ENCODE data around the gene SEMA6A. TPM values are rescaled to one million over a fixed set of nuclear protein-coding genes. Genes with fewer than 3 reads are reported as not detected.

The SEMA6A gene
- total RNA-seq, 5 donors from 2014 or later (not counting 1 experiment from before 2014, with no cell fraction given), result 0.79 to 0.88 (median 0.79) TPM; not detected in 2

- ChIA-PET POLR2A (no interaction called here), CTCF (no interaction called here)
- no peak overlapping the region for H3K27ac ChIP-seq (ENCODE audit: low read length)
- H3K4me1 ChIP-seq (ENCODE audit: control insufficient read depth in 1 of 2, extremely low read depth in 1 of 2, insufficient read depth in 2 of 2, low read length in 2 of 2), result no peaks in the 10 kb centered on the region
- DNase-seq (no peak), ATAC-seq (replicated peaks in 1 of 4) (no peak)
- H3K36me3 ChIP-seq (ENCODE audit: control insufficient read depth in 2 of 2, extremely low read depth in 1 of 2, insufficient read depth in 1 of 2, low read length in 1 of 2), result no peaks in the 10 kb centered on the region
- no peaks in the 10 kb centered on the region for H3K27me3 Mint-ChIP-seq
- no peak overlapping the region for H3K4me3 ChIP-seq (ENCODE audit: control insufficient read depth in 1 of 2, extremely low read depth in 1 of 2, low read length in 1 of 2)
- H3K36me3 Mint-ChIP-seq, result no peaks in the 10 kb centered on the region
- 84% methylated on average over 6 of the region's 11 CpGs for WGBS (ENCODE audit: insufficient coverage)
- no peaks in the 10 kb centered on the region for H3K27me3 ChIP-seq (replicated peaks in 1 of 2; ENCODE audit: control insufficient read depth in 2 of 2, extremely low read depth in 1 of 2, insufficient read depth in 2 of 2, low read length in 1 of 2)
- peaks cover 0 to 3% (median 0%) of the 10 kb centered on the region in 3 donors for H3K9me3 Mint-ChIP-seq
- H3K27ac Mint-ChIP-seq, result no peak overlapping the region
- no peaks in the 10 kb centered on the region for H3K4me1 Mint-ChIP-seq
- no peaks in the 10 kb centered on the region for H3K9me3 ChIP-seq
- no peak overlapping the region for H3K4me3 Mint-ChIP-seq
Measured at GRCh38 chr5:116536316-116537083, 38.1 kb downstream of the SEMA6A start.

DNA sequence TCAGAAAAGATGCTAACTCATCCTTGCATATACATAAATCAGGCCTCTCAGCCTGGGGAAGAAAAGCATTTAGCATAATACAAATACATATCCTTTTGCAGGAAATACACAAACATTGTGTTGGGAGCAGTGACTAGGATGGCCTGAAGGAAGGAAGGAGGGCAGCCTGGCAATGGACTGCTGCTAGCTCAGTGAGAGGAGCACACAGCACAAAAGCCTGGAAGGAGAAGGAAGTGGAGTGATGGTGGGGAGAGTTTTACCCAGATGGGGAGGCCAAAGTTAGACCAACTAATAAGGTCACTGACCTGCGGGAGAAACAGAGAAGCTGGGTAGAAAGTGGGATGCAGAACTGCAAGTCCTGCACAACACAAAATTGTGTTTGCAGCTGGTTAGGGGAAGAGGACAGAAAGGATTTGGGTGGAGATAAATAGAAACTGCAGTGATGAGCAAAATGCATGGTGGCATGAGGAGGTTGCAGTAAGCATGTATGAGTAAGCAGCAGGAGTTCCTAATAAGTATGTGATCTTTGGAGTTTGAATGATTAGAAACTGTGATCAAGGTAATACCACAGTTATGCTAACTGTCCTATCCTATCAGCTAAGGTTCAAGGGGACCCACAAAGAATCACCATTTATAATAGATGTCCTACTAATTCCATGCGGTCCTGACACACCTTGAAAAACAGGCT lies 39.5 kb downstream of the SEMA6A start:
- DNase-seq (no peak), ATAC-seq (replicated peaks in 1 of 4) (no peak)
- no peaks in the 10 kb centered on the region for H3K9me3 ChIP-seq
- H3K4me1 ChIP-seq (ENCODE audit: control insufficient read depth in 1 of 2, extremely low read depth in 1 of 2, insufficient read depth in 2 of 2, low read length in 2 of 2), result no peaks in the 10 kb centered on the region
- Mint-ChIP-seq H3K4me1 (no peaks in the 10 kb centered on the region), H3K27me3 (no peaks in the 10 kb centered on the region), H3K36me3 (no peaks in the 10 kb centered on the region), H3K27ac (no peak overlapping the region), H3K4me3 (no peak overlapping the region), H3K9me3 (no peaks in the 10 kb centered on the region)
- POLR2A ChIA-PET, result interaction anchor here in 1 of 2 donors (0.6 kb wide), 1 partner anchor 346 kb away, joined by 4 read pairs; no protein-coding TSS in a partner anchor
- no peaks in the 10 kb centered on the region for H3K27me3 ChIP-seq (replicated peaks in 1 of 2; ENCODE audit: control insufficient read depth in 2 of 2, extremely low read depth in 1 of 2, insufficient read depth in 2 of 2, low read length in 1 of 2)
- no peak overlapping the region for H3K27ac ChIP-seq (ENCODE audit: low read length)
- H3K36me3 ChIP-seq (ENCODE audit: control insufficient read depth in 2 of 2, extremely low read depth in 1 of 2, insufficient read depth in 1 of 2, low read length in 1 of 2), result no peaks in the 10 kb centered on the region
- WGBS (ENCODE audit: insufficient coverage), result 100% methylated on average over 1 of the region's 2 CpGs
- CTCF ChIA-PET, result no interaction called here
- no peak overlapping the region for H3K4me3 ChIP-seq (ENCODE audit: control insufficient read depth in 1 of 2, extremely low read depth in 1 of 2, low read length in 1 of 2)

DNA sequence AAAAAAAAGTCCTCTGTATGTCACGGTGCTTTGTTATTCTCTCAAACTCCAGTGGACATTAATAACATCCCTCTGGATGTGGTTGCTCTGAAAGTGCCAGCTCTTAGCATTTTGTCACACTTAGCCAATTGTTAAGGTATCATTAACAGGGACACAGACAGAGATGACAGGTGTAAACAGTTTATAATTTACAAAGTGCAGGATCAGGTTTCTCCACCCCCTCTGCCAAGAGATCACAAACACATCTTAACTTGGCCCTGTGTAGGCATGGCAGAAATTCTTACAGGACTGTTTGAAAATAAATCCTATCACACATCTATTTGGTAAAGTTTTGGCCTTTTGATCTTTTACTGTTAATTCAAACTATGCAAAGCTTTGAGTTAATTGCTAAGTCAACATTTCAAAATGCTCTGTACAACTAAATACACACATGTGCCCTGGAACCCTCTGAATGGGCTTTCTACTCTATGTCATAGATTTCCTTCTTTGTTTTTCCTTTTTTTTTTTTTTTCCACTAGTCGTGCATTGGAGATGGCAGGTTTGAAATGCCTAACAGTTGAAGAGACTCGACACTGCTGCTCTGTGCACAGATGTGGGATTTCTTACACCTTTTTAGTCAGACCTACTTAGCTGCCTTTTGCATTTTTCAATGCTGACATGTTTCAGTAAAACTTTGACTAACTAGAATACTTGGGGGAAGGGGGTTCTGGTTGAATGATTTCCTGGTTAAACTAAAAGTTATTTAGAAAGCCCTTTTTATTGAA lies 41.7 kb downstream of the SEMA6A start:
- ATAC-seq (replicated peaks in 1 of 4), result no peak
- H3K27me3 Mint-ChIP-seq, result no peaks in the 10 kb centered on the region
- POLR2A ChIA-PET, result no interaction called here

GRCh38 chr5:116531635-116532034 lies 43.0 kb downstream of the SEMA6A start:
- WGBS (ENCODE audit: insufficient coverage), result 83% methylated on average over 1 of the region's 1 CpG

More for the DNA sequence above, 41.7 kb downstream of the SEMA6A start:
- H3K4me1 Mint-ChIP-seq, result no peaks in the 10 kb centered on the region
- H3K4me3 Mint-ChIP-seq, result no peak overlapping the region
- H3K4me1 ChIP-seq (ENCODE audit: control insufficient read depth in 1 of 2, extremely low read depth in 1 of 2, insufficient read depth in 2 of 2, low read length in 2 of 2), result no peaks in the 10 kb centered on the region
- no peaks in the 10 kb centered on the region for H3K36me3 Mint-ChIP-seq
- no peak overlapping the region for H3K27ac Mint-ChIP-seq
- CTCF ChIA-PET, result no interaction called here
- H3K36me3 ChIP-seq (ENCODE audit: control insufficient read depth in 2 of 2, extremely low read depth in 1 of 2, insufficient read depth in 1 of 2, low read length in 1 of 2), result no peaks in the 10 kb centered on the region
- WGBS (ENCODE audit: insufficient coverage), result no CpG with 5 or more reads among the region's 3 CpGs
- no peak overlapping the region for H3K4me3 ChIP-seq (ENCODE audit: control insufficient read depth in 1 of 2, extremely low read depth in 1 of 2, low read length in 1 of 2)
- no peak for DNase-seq
- H3K9me3 ChIP-seq, result no peaks in the 10 kb centered on the region
- no peaks in the 10 kb centered on the region for H3K9me3 Mint-ChIP-seq
- H3K27me3 ChIP-seq (replicated peaks in 1 of 2; ENCODE audit: control insufficient read depth in 2 of 2, extremely low read depth in 1 of 2, insufficient read depth in 2 of 2, low read length in 1 of 2), result no peaks in the 10 kb centered on the region
- no peak overlapping the region for H3K27ac ChIP-seq (ENCODE audit: low read length)

GRCh38 chr5:116531117-116531516 lies 43.5 kb downstream of the SEMA6A start:
- H3K4me3 ChIP-seq (ENCODE audit: control insufficient read depth in 1 of 2, extremely low read depth in 1 of 2, low read length in 1 of 2), result no peak overlapping the region
- Mint-ChIP-seq H3K4me3 (no peak overlapping the region), H3K36me3 (no peaks in the 10 kb centered on the region), H3K9me3 (no peaks in the 10 kb centered on the region), H3K4me1 (no peaks in the 10 kb centered on the region), H3K27me3 (no peaks in the 10 kb centered on the region), H3K27ac (no peak overlapping the region)
- ChIA-PET CTCF (no interaction called here), POLR2A (no interaction called here)
- no peaks in the 10 kb centered on the region for H3K9me3 ChIP-seq
- H3K27ac ChIP-seq (ENCODE audit: low read length), result no peak overlapping the region
- WGBS (ENCODE audit: insufficient coverage), result no CpG with 5 or more reads among the region's 5 CpGs
- no peak for DNase-seq
- H3K27me3 ChIP-seq (replicated peaks in 1 of 2; ENCODE audit: control insufficient read depth in 2 of 2, extremely low read depth in 1 of 2, insufficient read depth in 2 of 2, low read length in 1 of 2), result no peaks in the 10 kb centered on the region
- H3K4me1 ChIP-seq (ENCODE audit: control insufficient read depth in 1 of 2, extremely low read depth in 1 of 2, insufficient read depth in 2 of 2, low read length in 2 of 2), result no peaks in the 10 kb centered on the region
- no peaks in the 10 kb centered on the region for H3K36me3 ChIP-seq (ENCODE audit: control insufficient read depth in 2 of 2, extremely low read depth in 1 of 2, insufficient read depth in 1 of 2, low read length in 1 of 2)
- ATAC-seq (replicated peaks in 1 of 4), result no peak

More at GRCh38 chr5:116531635-116532034, 43.0 kb downstream of the SEMA6A start:
- POLR2A ChIA-PET, result no interaction called here
- no peaks in the 10 kb centered on the region for H3K27me3 ChIP-seq (replicated peaks in 1 of 2; ENCODE audit: control insufficient read depth in 2 of 2, extremely low read depth in 1 of 2, insufficient read depth in 2 of 2, low read length in 1 of 2)
- no peak overlapping the region for H3K27ac Mint-ChIP-seq
- DNase-seq, result no peak
- ATAC-seq (replicated peaks in 1 of 4), result no peak
- H3K9me3 Mint-ChIP-seq, result no peaks in the 10 kb centered on the region
- H3K4me3 ChIP-seq (ENCODE audit: control insufficient read depth in 1 of 2, extremely low read depth in 1 of 2, low read length in 1 of 2), result no peak overlapping the region
- no peaks in the 10 kb centered on the region for H3K4me1 ChIP-seq (ENCODE audit: control insufficient read depth in 1 of 2, extremely low read depth in 1 of 2, insufficient read depth in 2 of 2, low read length in 2 of 2)
- H3K27me3 Mint-ChIP-seq, result no peaks in the 10 kb centered on the region
- no peaks in the 10 kb centered on the region for H3K4me1 Mint-ChIP-seq
- H3K36me3 Mint-ChIP-seq, result no peaks in the 10 kb centered on the region
- no peak overlapping the region for H3K4me3 Mint-ChIP-seq
- no peaks in the 10 kb centered on the region for H3K9me3 ChIP-seq
- H3K27ac ChIP-seq (ENCODE audit: low read length), result no peak overlapping the region
- no peaks in the 10 kb centered on the region for H3K36me3 ChIP-seq (ENCODE audit: control insufficient read depth in 2 of 2, extremely low read depth in 1 of 2, insufficient read depth in 1 of 2, low read length in 1 of 2)
- CTCF ChIA-PET, result no interaction called here

DNA sequence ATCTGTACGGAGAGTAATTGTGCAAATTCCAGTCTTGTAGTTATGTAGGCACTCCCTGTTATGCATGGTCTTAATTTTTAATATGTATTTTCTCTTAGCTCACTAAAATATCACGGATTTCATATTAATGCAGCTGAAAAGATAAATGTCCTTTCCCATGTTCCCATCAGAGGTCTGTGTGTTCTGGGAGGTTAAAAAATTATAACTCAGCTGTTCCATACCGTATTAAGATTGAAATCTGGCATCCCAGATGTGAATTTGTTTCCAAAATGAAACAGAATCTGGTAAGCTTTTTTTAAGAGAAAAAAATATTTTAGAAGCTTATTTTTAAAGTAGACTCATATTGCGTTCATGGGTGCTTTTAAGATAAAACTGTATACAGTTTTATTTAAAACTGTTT lies 44.3 kb downstream of the SEMA6A start:
- CTCF ChIA-PET, result no interaction called here
- no peak for DNase-seq
- Mint-ChIP-seq H3K4me3 (no peak overlapping the region), H3K27ac (no peak overlapping the region), H3K27me3 (no peaks in the 10 kb centered on the region), H3K36me3 (no peaks in the 10 kb centered on the region), H3K4me1 (no peaks in the 10 kb centered on the region), H3K9me3 (no peaks in the 10 kb centered on the region)
- POLR2A ChIA-PET, result interaction anchor here in 1 of 2 donors (0.6 kb wide), 1 partner anchor 28 kb away, joined by 4 read pairs; no protein-coding TSS in a partner anchor
- WGBS (ENCODE audit: insufficient coverage), result no CpG with 5 or more reads among the region's 4 CpGs
- Histone ChIP-seq H3K9me3 (no peaks in the 10 kb centered on the region), H3K4me1 (ENCODE audit: control insufficient read depth in 1 of 2, extremely low read depth in 1 of 2, insufficient read depth in 2 of 2, low read length in 2 of 2) (no peaks in the 10 kb centered on the region), H3K36me3 (ENCODE audit: control insufficient read depth in 2 of 2, extremely low read depth in 1 of 2, insufficient read depth in 1 of 2, low read length in 1 of 2) (no peaks in the 10 kb centered on the region), H3K27me3 (replicated peaks in 1 of 2; ENCODE audit: control insufficient read depth in 2 of 2, extremely low read depth in 1 of 2, insufficient read depth in 2 of 2, low read length in 1 of 2) (no peaks in the 10 kb centered on the region), H3K27ac (ENCODE audit: low read length) (no peak overlapping the region), H3K4me3 (ENCODE audit: control insufficient read depth in 1 of 2, extremely low read depth in 1 of 2, low read length in 1 of 2) (no peak overlapping the region)
- no peak for ATAC-seq (replicated peaks in 1 of 4)
